ENCODE results near the gene CDH10.

The CDH10 gene

GRCh38 chr5:24615159-24615558, 29.6 kb downstream of the CDH10 start:
- DNase-seq, result no peak
- H3K36me3 ChIP-seq (ENCODE audit: control insufficient read depth in 4 of 4, insufficient read depth in 4 of 4, low read length in 3 of 4), result no peaks in the 10 kb centered on the region
- 100% methylated on average over 2 of the region's 4 CpGs for WGBS (ENCODE audit: insufficient coverage)
- ChIA-PET CTCF (no interaction called here), POLR2A (no interaction called here)
- no peaks in the 10 kb centered on the region for H3K4me1 ChIP-seq (ENCODE audit: control extremely low read depth in 1 of 4, control insufficient read depth in 4 of 4, insufficient read depth in 4 of 4, low read length in 3 of 4)
- H3K27me3 ChIP-seq (replicated peaks in 2 of 5; ENCODE audit: control insufficient read depth in 4 of 5, insufficient read depth in 5 of 5, low read length in 4 of 5), result no peaks in the 10 kb centered on the region
- no peak overlapping the region for H3K4me3 ChIP-seq (ENCODE audit: control insufficient read depth in 1 of 7, extremely low read depth in 1 of 7, insufficient read depth in 4 of 7, low read depth in 2 of 7, low read length in 6 of 7)
- H3K9me3 ChIP-seq (ENCODE audit: control extremely low read depth in 1 of 5, control insufficient read depth in 4 of 5, insufficient read depth in 2 of 5, low read depth in 1 of 5, low read length in 4 of 5), result no peaks in the 10 kb centered on the region
- H3K27ac ChIP-seq (ENCODE audit: insufficient read depth in 1 of 2, low read depth in 1 of 2, low read length in 2 of 2, poor library complexity in 1 of 2, severe bottlenecking in 2 of 2), result no peak overlapping the region

GRCh38 chr5:24609706-24610105, 35.1 kb downstream of the CDH10 start:
- ChIA-PET CTCF (no interaction called here), POLR2A (no interaction called here)
- no peaks in the 10 kb centered on the region for H3K4me1 ChIP-seq (ENCODE audit: control extremely low read depth in 1 of 4, control insufficient read depth in 4 of 4, insufficient read depth in 4 of 4, low read length in 3 of 4)
- H3K27ac ChIP-seq (ENCODE audit: insufficient read depth in 1 of 2, low read depth in 1 of 2, low read length in 2 of 2, poor library complexity in 1 of 2, severe bottlenecking in 2 of 2), result no peak overlapping the region
- H3K4me3 ChIP-seq (ENCODE audit: control insufficient read depth in 1 of 7, extremely low read depth in 1 of 7, insufficient read depth in 4 of 7, low read depth in 2 of 7, low read length in 6 of 7), result no peak overlapping the region
- WGBS (ENCODE audit: insufficient coverage), result 94% methylated on average over 13 of the region's 14 CpGs
- H3K9me3 ChIP-seq (ENCODE audit: control extremely low read depth in 1 of 5, control insufficient read depth in 4 of 5, insufficient read depth in 2 of 5, low read depth in 1 of 5, low read length in 4 of 5), result no peaks in the 10 kb centered on the region
- no peaks in the 10 kb centered on the region for H3K36me3 ChIP-seq (ENCODE audit: control insufficient read depth in 4 of 4, insufficient read depth in 4 of 4, low read length in 3 of 4)
- no peaks in the 10 kb centered on the region for H3K27me3 ChIP-seq (replicated peaks in 2 of 5; ENCODE audit: control insufficient read depth in 4 of 5, insufficient read depth in 5 of 5, low read length in 4 of 5)
- no peak for DNase-seq

- CTCF ChIA-PET, result no interaction called here
- 100% methylated on average over 2 of the region's 3 CpGs for WGBS (ENCODE audit: insufficient coverage)
- Histone ChIP-seq H3K36me3 (ENCODE audit: control insufficient read depth in 4 of 4, insufficient read depth in 4 of 4, low read length in 3 of 4) (no peaks in the 10 kb centered on the region), H3K9me3 (ENCODE audit: control extremely low read depth in 1 of 5, control insufficient read depth in 4 of 5, insufficient read depth in 2 of 5, low read depth in 1 of 5, low read length in 4 of 5) (no peaks in the 10 kb centered on the region), H3K27me3 (replicated peaks in 2 of 5; ENCODE audit: control insufficient read depth in 4 of 5, insufficient read depth in 5 of 5, low read length in 4 of 5) (no peaks in the 10 kb centered on the region), H3K4me1 (ENCODE audit: control extremely low read depth in 1 of 4, control insufficient read depth in 4 of 4, insufficient read depth in 4 of 4, low read length in 3 of 4) (no peaks in the 10 kb centered on the region), H3K4me3 (ENCODE audit: control insufficient read depth in 1 of 7, extremely low read depth in 1 of 7, insufficient read depth in 4 of 7, low read depth in 2 of 7, low read length in 6 of 7) (no peak overlapping the region), H3K27ac (ENCODE audit: insufficient read depth in 1 of 2, low read depth in 1 of 2, low read length in 2 of 2, poor library complexity in 1 of 2, severe bottlenecking in 2 of 2) (no peak overlapping the region)
- no peak for DNase-seq
- POLR2A ChIA-PET, result no interaction called here
Observed at GRCh38 chr5:24606971-24607370, 37.8 kb downstream of the CDH10 start.

GRCh38 chr5:24602188-24602587, 42.6 kb downstream of the CDH10 start:
- POLR2A ChIA-PET, result no interaction called here
- Histone ChIP-seq H3K36me3 (ENCODE audit: control insufficient read depth in 4 of 4, insufficient read depth in 4 of 4, low read length in 3 of 4) (no peaks in the 10 kb centered on the region), H3K9me3 (ENCODE audit: control extremely low read depth in 1 of 5, control insufficient read depth in 4 of 5, insufficient read depth in 2 of 5, low read depth in 1 of 5, low read length in 4 of 5) (no peaks in the 10 kb centered on the region), H3K27me3 (replicated peaks in 2 of 5; ENCODE audit: control insufficient read depth in 4 of 5, insufficient read depth in 5 of 5, low read length in 4 of 5) (no peaks in the 10 kb centered on the region), H3K4me3 (ENCODE audit: control insufficient read depth in 1 of 7, extremely low read depth in 1 of 7, insufficient read depth in 4 of 7, low read depth in 2 of 7, low read length in 6 of 7) (no peak overlapping the region), H3K27ac (ENCODE audit: insufficient read depth in 1 of 2, low read depth in 1 of 2, low read length in 2 of 2, poor library complexity in 1 of 2, severe bottlenecking in 2 of 2) (no peak overlapping the region), H3K4me1 (ENCODE audit: control extremely low read depth in 1 of 4, control insufficient read depth in 4 of 4, insufficient read depth in 4 of 4, low read length in 3 of 4) (no peaks in the 10 kb centered on the region)
- DNase-seq, result no peak
- no CpG with 5 or more reads among the region's 2 CpGs for WGBS (ENCODE audit: insufficient coverage)
- CTCF ChIA-PET, result interaction anchor here (1.2 kb wide), 1 partner anchor 11 kb away, joined by 3 read pairs; no protein-coding TSS in a partner anchor

- CTCF ChIA-PET, result interaction anchor here (0.9 kb wide), 1 partner anchor 9 kb away, joined by 3 read pairs; no protein-coding TSS in a partner anchor
- Histone ChIP-seq H3K27ac (ENCODE audit: insufficient read depth in 1 of 2, low read depth in 1 of 2, low read length in 2 of 2, poor library complexity in 1 of 2, severe bottlenecking in 2 of 2) (no peak overlapping the region), H3K4me1 (ENCODE audit: control extremely low read depth in 1 of 4, control insufficient read depth in 4 of 4, insufficient read depth in 4 of 4, low read length in 3 of 4) (no peaks in the 10 kb centered on the region), H3K27me3 (replicated peaks in 2 of 5; ENCODE audit: control insufficient read depth in 4 of 5, insufficient read depth in 5 of 5, low read length in 4 of 5) (no peaks in the 10 kb centered on the region), H3K9me3 (ENCODE audit: control extremely low read depth in 1 of 5, control insufficient read depth in 4 of 5, insufficient read depth in 2 of 5, low read depth in 1 of 5, low read length in 4 of 5) (no peaks in the 10 kb centered on the region), H3K36me3 (ENCODE audit: control insufficient read depth in 4 of 4, insufficient read depth in 4 of 4, low read length in 3 of 4) (no peaks in the 10 kb centered on the region), H3K4me3 (ENCODE audit: control insufficient read depth in 1 of 7, extremely low read depth in 1 of 7, insufficient read depth in 4 of 7, low read depth in 2 of 7, low read length in 6 of 7) (no peak overlapping the region)
- POLR2A ChIA-PET, result no interaction called here
- WGBS (ENCODE audit: insufficient coverage), result 100% methylated on average over 1 of the region's 1 CpG
- DNase-seq, result no peak
Observed at GRCh38 chr5:24598956-24599355, 45.8 kb downstream of the CDH10 start.

GRCh38 chr5:24595329-24595728, 49.4 kb downstream of the CDH10 start:
- Histone ChIP-seq H3K27me3 (replicated peaks in 2 of 5; ENCODE audit: control insufficient read depth in 4 of 5, insufficient read depth in 5 of 5, low read length in 4 of 5) (no peaks in the 10 kb centered on the region), H3K27ac (ENCODE audit: insufficient read depth in 1 of 2, low read depth in 1 of 2, low read length in 2 of 2, poor library complexity in 1 of 2, severe bottlenecking in 2 of 2) (no peak overlapping the region), H3K4me3 (ENCODE audit: control insufficient read depth in 1 of 7, extremely low read depth in 1 of 7, insufficient read depth in 4 of 7, low read depth in 2 of 7, low read length in 6 of 7) (no peak overlapping the region), H3K4me1 (ENCODE audit: control extremely low read depth in 1 of 4, control insufficient read depth in 4 of 4, insufficient read depth in 4 of 4, low read length in 3 of 4) (no peaks in the 10 kb centered on the region), H3K36me3 (ENCODE audit: control insufficient read depth in 4 of 4, insufficient read depth in 4 of 4, low read length in 3 of 4) (no peaks in the 10 kb centered on the region), H3K9me3 (ENCODE audit: control extremely low read depth in 1 of 5, control insufficient read depth in 4 of 5, insufficient read depth in 2 of 5, low read depth in 1 of 5, low read length in 4 of 5) (no peaks in the 10 kb centered on the region)
- DNase-seq, result no peak
- ChIA-PET POLR2A (no interaction called here), CTCF (no interaction called here)
- no CpG with 5 or more reads among the region's 2 CpGs for WGBS (ENCODE audit: insufficient coverage)

- DNase-seq, result no peak
- CTCF ChIA-PET, result interaction anchor here (0.9 kb wide), 1 partner anchor 10 kb away, joined by 3 read pairs; no protein-coding TSS in a partner anchor
- H3K27me3 ChIP-seq (replicated peaks in 2 of 5; ENCODE audit: control insufficient read depth in 4 of 5, insufficient read depth in 5 of 5, low read length in 4 of 5), result no peaks in the 10 kb centered on the region
- POLR2A ChIA-PET, result no interaction called here
- no peaks in the 10 kb centered on the region for H3K36me3 ChIP-seq (ENCODE audit: control insufficient read depth in 4 of 4, insufficient read depth in 4 of 4, low read length in 3 of 4)
- H3K9me3 ChIP-seq (ENCODE audit: control extremely low read depth in 1 of 5, control insufficient read depth in 4 of 5, insufficient read depth in 2 of 5, low read depth in 1 of 5, low read length in 4 of 5), result no peaks in the 10 kb centered on the region
- no peaks in the 10 kb centered on the region for H3K4me1 ChIP-seq (ENCODE audit: control extremely low read depth in 1 of 4, control insufficient read depth in 4 of 4, insufficient read depth in 4 of 4, low read length in 3 of 4)
- H3K27ac ChIP-seq (ENCODE audit: insufficient read depth in 1 of 2, low read depth in 1 of 2, low read length in 2 of 2, poor library complexity in 1 of 2, severe bottlenecking in 2 of 2), result no peak overlapping the region
- no peak overlapping the region for H3K4me3 ChIP-seq (ENCODE audit: control insufficient read depth in 1 of 7, extremely low read depth in 1 of 7, insufficient read depth in 4 of 7, low read depth in 2 of 7, low read length in 6 of 7)
Observed at GRCh38 chr5:24591426-24591825, 53.4 kb downstream of the CDH10 start.
